Colonic mucosa (tissue), 4 donors: Measurements from ENCODE around the gene CACNA2D2. TPM values are rescaled to one million over a fixed set of nuclear protein-coding genes. Genes with fewer than 3 reads are reported as not detected.

Experiments used
- DNase-seq: peaks from one replicate; pipeline ENCODE4 v3.0.0-alpha.2; 2020
- H3K27ac ChIP-seq: fragments of 200-600 bp; one replicate; pipeline ENCODE4 v1.8.0; 2021
- H3K27me3 ChIP-seq: fragments of 200-600 bp; one replicate; pipeline ENCODE4 v1.8.0; 2021
- H3K36me3 ChIP-seq: fragments of 200-600 bp; one replicate; pipeline ENCODE4 v1.8.0; 2021
- H3K4me1 ChIP-seq: fragments of 200-600 bp; one replicate; pipeline ENCODE4 v1.8.0; 2021; ENCODE audit warnings: mild to moderate bottlenecking
- H3K4me3 ChIP-seq: fragments of 200-600 bp; one replicate; pipeline ENCODE4 v1.8.0; 2021
- H3K9ac ChIP-seq, 2 donors: one replicate each; pipeline ENCODE4 v1.7.0; 2013; ENCODE audit warnings: control low read depth in 2 of 2, low read depth in 2 of 2, low read length in 2 of 2
- H3K9me3 ChIP-seq: fragments of 200-600 bp; one replicate; pipeline ENCODE4 v1.8.0; 2021
- intact Hi-C: fragments of 100-400 bp; cut with DNase I; formaldehyde crosslinking; loops from one replicate; pipeline ENCODE4 v1.14.1; 2022
- total RNA-seq, 2 donors: library from RNA; stranded (reverse); fragmentation: NEBNext Ultra II Directional in 1 of 2; extraction: Animal tissue kit (Norgen Biotek cat#: 25700) in 1 of 2; gene quantifications; one replicate each; pipeline ENCODE4 v1.2.1, GENCODE V29; 2021
- TF ChIP-seq, protein P1 (sequence below): fragments of 200-600 bp; IDR thresholded peaks from one replicate; pipeline ENCODE4 v1.8.0; 2022; ENCODE audit warnings: antibody characterized with exemption, mild to moderate bottlenecking
- donor health status: healthy.
- donor health status: DM: no; HTN: no; CAD: no.
- donor health status: DM: no; HTN: no; CAD: no.

CACNA2D2 gene
- total RNA-seq, 2 donors from 2014 or later = 2.4 to 3.3 TPM

- no peaks in the 10 kb centered on the region for H3K27me3 ChIP-seq
- intact Hi-C loops = no loop called here
- no peaks in the 10 kb centered on the region for H3K9me3 ChIP-seq
- TF ChIP-seq, protein P1, sequence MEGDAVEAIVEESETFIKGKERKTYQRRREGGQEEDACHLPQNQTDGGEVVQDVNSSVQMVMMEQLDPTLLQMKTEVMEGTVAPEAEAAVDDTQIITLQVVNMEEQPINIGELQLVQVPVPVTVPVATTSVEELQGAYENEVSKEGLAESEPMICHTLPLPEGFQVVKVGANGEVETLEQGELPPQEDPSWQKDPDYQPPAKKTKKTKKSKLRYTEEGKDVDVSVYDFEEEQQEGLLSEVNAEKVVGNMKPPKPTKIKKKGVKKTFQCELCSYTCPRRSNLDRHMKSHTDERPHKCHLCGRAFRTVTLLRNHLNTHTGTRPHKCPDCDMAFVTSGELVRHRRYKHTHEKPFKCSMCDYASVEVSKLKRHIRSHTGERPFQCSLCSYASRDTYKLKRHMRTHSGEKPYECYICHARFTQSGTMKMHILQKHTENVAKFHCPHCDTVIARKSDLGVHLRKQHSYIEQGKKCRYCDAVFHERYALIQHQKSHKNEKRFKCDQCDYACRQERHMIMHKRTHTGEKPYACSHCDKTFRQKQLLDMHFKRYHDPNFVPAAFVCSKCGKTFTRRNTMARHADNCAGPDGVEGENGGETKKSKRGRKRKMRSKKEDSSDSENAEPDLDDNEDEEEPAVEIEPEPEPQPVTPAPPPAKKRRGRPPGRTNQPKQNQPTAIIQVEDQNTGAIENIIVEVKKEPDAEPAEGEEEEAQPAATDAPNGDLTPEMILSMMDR = no peak
- no peak overlapping the region for H3K4me3 ChIP-seq
- H3K27ac ChIP-seq = no peak overlapping the region
- H3K9ac ChIP-seq = no peak overlapping the region
- no peak for DNase-seq
- no peaks in the 10 kb centered on the region for H3K36me3 ChIP-seq
- H3K4me1 ChIP-seq = no peaks in the 10 kb centered on the region
Measured at GRCh38 chr3:50478671-50479260, 24.7 kb downstream of the CACNA2D2 start.

DNA sequence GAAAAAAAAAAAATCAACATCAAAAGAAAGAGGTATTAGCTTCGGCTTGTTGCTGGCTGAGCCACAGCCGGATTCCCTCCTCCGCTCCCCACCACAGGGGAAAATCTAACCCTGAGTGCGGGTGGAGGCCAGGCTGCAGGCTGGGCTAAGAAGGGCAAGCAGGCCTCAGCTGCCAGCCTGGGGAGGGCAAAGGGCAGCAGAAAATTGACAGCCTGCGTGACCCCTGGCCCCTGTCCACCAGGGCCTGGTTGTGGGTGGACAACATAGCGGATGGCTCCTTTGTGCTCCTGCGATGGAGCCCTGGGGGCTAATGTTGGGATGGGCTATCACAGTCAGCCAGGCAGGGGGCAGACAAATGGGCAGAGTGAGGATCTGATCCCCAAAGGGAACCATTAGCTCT is 25.4 kb downstream of the CACNA2D2 start:
- no peak overlapping the region for H3K4me3 ChIP-seq
- no peak overlapping the region for H3K9ac ChIP-seq
- intact Hi-C loops = no loop called here
- H3K27me3 ChIP-seq = no peaks in the 10 kb centered on the region
- no peak overlapping the region for H3K27ac ChIP-seq
- no peaks in the 10 kb centered on the region for H3K9me3 ChIP-seq
- no peak for DNase-seq
- no peaks in the 10 kb centered on the region for H3K36me3 ChIP-seq
- H3K4me1 ChIP-seq = no peaks in the 10 kb centered on the region
- TF ChIP-seq, protein P1 = no peak

- Histone ChIP-seq H3K36me3 (no peaks in the 10 kb centered on the region), H3K4me1 (no peaks in the 10 kb centered on the region), H3K27ac (no peak overlapping the region), H3K27me3 (no peaks in the 10 kb centered on the region), H3K4me3 (no peak overlapping the region), H3K9me3 (no peaks in the 10 kb centered on the region), H3K9ac (no peak overlapping the region)
- TF ChIP-seq, protein P1 = no peak
- intact Hi-C loops = no loop called here
- DNase-seq = no peak
Measured at GRCh38 chr3:50475348-50475747, 28.1 kb downstream of the CACNA2D2 start.

DNA sequence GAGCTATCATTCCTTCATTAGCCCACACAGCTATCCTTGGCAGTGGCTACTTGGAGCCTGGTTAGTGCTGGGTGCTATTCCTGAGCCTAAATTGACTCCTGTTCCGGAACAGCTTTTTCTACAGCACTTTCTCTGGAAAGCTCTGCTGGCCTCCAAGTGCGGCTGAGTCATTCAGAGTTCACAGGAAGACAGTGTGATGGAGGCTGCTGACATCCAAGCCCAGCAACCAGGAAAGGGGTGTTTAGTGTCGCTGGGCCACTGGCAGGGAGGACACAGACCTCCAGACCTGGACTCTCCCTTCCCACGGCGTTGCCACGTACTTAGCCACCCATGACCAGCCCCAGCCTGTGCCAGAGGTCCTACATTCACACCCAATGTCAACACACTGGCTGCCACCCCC is 28.7 kb downstream of the CACNA2D2 start:
- no peaks in the 10 kb centered on the region for H3K36me3 ChIP-seq
- no peak overlapping the region for H3K4me3 ChIP-seq
- DNase-seq = no peak
- intact Hi-C loops = no loop called here
- no peaks in the 10 kb centered on the region for H3K9me3 ChIP-seq
- H3K4me1 ChIP-seq = no peaks in the 10 kb centered on the region
- no peak overlapping the region for H3K27ac ChIP-seq
- no peaks in the 10 kb centered on the region for H3K27me3 ChIP-seq
- no peak overlapping the region for H3K9ac ChIP-seq
- TF ChIP-seq, protein P1 = no peak

DNA sequence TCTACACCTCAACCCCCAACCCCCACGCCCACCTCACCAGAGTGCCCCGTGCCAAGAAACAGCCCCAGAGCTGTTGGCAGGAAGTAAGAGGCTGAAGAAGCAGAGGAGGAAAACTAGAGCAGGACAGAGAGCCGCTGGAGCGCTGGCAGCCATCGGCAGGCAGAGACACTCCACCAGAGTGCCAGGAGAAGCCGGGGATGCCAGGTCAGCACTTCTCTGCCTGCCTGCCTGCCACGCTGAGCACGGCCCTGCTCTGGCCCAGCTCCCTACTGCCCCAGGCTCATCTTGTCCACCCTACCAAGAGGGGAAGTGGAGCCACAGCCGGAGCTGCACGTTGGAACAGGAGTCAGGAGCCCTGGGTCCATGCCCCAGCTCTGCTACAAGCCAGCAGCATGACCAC is 29.7 kb downstream of the CACNA2D2 start:
- H3K4me3 ChIP-seq = no peak overlapping the region
- H3K27me3 ChIP-seq = no peaks in the 10 kb centered on the region
- H3K27ac ChIP-seq = no peak overlapping the region
- DNase-seq = no peak
- TF ChIP-seq, protein P1 = no peak
- no peak overlapping the region for H3K9ac ChIP-seq
- H3K9me3 ChIP-seq = no peaks in the 10 kb centered on the region
- H3K4me1 ChIP-seq = no peaks in the 10 kb centered on the region
- intact Hi-C loops = no loop called here
- no peaks in the 10 kb centered on the region for H3K36me3 ChIP-seq
